ENCODE measurements around the gene XRN2. TPM values are rescaled to one million over a fixed set of nuclear protein-coding genes. Genes with fewer than 3 reads are reported as not detected.
A peak's percentile ranks its signal among the peaks of the same experiment; 100 is the strongest.

The XRN2 gene
- total and polyA plus RNA-seq, 2 of the 13 experiments (the other 11 are each of a cell fraction or from before 2014, with no cell fraction given) = 90.3 to 171 TPM

DNA sequence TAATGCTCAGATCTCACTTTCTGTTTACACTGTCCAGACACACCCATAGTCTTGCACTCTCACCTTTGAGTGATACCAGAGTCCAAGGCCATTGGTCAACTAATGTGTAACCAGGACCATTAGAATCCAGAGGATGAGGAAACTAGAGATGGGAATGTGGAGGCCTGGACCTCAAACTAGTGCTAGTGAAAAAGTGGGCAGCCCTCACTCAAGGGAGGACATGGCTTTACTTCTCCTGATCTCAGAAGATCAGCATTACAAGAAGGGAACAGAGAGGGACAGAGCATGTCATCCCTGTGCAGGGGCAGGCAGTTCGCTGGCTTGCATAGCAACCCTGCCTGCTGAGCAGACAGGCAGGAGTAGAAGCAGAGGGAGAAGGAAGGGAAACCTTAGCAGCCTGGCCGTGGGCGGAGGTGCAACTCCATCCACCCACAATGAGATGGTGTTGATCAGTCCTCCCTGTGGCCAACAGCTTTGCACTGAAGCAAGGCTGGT, 22.6 kb upstream of the XRN2 start (continued):
- TF ChIP-seq, protein P1, sequence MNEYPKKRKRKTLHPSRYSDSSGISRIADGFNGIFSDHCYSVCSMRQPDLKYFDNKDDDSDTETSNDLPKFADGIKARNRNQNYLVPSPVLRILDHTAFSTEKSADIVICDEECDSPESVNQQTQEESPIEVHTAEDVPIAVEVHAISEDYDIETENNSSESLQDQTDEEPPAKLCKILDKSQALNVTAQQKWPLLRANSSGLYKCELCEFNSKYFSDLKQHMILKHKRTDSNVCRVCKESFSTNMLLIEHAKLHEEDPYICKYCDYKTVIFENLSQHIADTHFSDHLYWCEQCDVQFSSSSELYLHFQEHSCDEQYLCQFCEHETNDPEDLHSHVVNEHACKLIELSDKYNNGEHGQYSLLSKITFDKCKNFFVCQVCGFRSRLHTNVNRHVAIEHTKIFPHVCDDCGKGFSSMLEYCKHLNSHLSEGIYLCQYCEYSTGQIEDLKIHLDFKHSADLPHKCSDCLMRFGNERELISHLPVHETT (CRISPR knock-in tag; conservative IDR thresholded peaks at IDR 0.05) = no peak
- TF ChIP-seq, protein P2, sequence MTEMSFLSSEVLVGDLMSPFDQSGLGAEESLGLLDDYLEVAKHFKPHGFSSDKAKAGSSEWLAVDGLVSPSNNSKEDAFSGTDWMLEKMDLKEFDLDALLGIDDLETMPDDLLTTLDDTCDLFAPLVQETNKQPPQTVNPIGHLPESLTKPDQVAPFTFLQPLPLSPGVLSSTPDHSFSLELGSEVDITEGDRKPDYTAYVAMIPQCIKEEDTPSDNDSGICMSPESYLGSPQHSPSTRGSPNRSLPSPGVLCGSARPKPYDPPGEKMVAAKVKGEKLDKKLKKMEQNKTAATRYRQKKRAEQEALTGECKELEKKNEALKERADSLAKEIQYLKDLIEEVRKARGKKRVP (CRISPR knock-in tag; IDR thresholded peaks at IDR 0.05) = no peak
- TF ChIP-seq ZNF598 (CRISPR knock-in tag; IDR thresholded peaks at IDR 0.05; ENCODE audit: borderline replicate concordance) (peak; percentile 53; the same call in 1 of the 2 replicates), SP1 (IDR thresholded peaks at IDR 0.05) (no peak), SP1 (CRISPR knock-in tag; IDR thresholded peaks at IDR 0.05) (0 out of 2 replicates have a peak, but pooled peaks have one; percentile 9), HOXA3 (CRISPR knock-in tag; IDR thresholded peaks at IDR 0.05) (peak; percentile 67; the same call in 1 of the 2 replicates), ZNF549 (CRISPR knock-in tag; IDR thresholded peaks at IDR 0.05) (no peak), SRSF4 (IDR thresholded peaks at IDR 0.05; ENCODE audit: low read depth, low read length, poor library complexity, severe bottlenecking) (no peak), KLF13 (CRISPR knock-in tag; IDR thresholded peaks at IDR 0.05) (0 out of 2 replicates have a peak, but pooled peaks have one; percentile 52), ZNF775 (CRISPR knock-in tag; IDR thresholded peaks at IDR 0.05; ENCODE audit: borderline replicate concordance) (no peak), SMAD3 (CRISPR knock-in tag; IDR thresholded peaks at IDR 0.05) (peak; percentile 25; the same call in 1 of the 2 replicates), NR2C2 (CRISPR knock-in tag; IDR thresholded peaks at IDR 0.05; ENCODE audit: borderline replicate concordance) (peak; percentile 94)
- TF ChIP-seq, protein P3, sequence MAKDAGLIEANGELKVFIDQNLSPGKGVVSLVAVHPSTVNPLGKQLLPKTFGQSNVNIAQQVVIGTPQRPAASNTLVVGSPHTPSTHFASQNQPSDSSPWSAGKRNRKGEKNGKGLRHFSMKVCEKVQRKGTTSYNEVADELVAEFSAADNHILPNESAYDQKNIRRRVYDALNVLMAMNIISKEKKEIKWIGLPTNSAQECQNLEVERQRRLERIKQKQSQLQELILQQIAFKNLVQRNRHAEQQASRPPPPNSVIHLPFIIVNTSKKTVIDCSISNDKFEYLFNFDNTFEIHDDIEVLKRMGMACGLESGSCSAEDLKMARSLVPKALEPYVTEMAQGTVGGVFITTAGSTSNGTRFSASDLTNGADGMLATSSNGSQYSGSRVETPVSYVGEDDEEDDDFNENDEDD (CRISPR knock-in tag; IDR thresholded peaks at IDR 0.05; ENCODE audit: borderline replicate concordance) = no peak; the same call in 1 of the 2 replicates
- TF ChIP-seq, protein P4, sequence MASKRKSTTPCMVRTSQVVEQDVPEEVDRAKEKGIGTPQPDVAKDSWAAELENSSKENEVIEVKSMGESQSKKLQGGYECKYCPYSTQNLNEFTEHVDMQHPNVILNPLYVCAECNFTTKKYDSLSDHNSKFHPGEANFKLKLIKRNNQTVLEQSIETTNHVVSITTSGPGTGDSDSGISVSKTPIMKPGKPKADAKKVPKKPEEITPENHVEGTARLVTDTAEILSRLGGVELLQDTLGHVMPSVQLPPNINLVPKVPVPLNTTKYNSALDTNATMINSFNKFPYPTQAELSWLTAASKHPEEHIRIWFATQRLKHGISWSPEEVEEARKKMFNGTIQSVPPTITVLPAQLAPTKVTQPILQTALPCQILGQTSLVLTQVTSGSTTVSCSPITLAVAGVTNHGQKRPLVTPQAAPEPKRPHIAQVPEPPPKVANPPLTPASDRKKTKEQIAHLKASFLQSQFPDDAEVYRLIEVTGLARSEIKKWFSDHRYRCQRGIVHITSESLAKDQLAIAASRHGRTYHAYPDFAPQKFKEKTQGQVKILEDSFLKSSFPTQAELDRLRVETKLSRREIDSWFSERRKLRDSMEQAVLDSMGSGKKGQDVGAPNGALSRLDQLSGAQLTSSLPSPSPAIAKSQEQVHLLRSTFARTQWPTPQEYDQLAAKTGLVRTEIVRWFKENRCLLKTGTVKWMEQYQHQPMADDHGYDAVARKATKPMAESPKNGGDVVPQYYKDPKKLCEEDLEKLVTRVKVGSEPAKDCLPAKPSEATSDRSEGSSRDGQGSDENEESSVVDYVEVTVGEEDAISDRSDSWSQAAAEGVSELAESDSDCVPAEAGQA (IDR thresholded peaks at IDR 0.05; ENCODE audit: low read depth) = no peak
- TF ChIP-seq, protein P4 (CRISPR knock-in tag; IDR thresholded peaks at IDR 0.05; ENCODE audit: borderline replicate concordance) = no peak
- TF ChIP-seq, protein P5, sequence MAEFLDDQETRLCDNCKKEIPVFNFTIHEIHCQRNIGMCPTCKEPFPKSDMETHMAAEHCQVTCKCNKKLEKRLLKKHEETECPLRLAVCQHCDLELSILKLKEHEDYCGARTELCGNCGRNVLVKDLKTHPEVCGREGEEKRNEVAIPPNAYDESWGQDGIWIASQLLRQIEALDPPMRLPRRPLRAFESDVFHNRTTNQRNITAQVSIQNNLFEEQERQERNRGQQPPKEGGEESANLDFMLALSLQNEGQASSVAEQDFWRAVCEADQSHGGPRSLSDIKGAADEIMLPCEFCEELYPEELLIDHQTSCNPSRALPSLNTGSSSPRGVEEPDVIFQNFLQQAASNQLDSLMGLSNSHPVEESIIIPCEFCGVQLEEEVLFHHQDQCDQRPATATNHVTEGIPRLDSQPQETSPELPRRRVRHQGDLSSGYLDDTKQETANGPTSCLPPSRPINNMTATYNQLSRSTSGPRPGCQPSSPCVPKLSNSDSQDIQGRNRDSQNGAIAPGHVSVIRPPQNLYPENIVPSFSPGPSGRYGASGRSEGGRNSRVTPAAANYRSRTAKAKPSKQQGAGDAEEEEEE (CRISPR knock-in tag; IDR thresholded peaks at IDR 0.05; ENCODE audit: borderline replicate concordance) = no peak
- TF ChIP-seq, protein P6, sequence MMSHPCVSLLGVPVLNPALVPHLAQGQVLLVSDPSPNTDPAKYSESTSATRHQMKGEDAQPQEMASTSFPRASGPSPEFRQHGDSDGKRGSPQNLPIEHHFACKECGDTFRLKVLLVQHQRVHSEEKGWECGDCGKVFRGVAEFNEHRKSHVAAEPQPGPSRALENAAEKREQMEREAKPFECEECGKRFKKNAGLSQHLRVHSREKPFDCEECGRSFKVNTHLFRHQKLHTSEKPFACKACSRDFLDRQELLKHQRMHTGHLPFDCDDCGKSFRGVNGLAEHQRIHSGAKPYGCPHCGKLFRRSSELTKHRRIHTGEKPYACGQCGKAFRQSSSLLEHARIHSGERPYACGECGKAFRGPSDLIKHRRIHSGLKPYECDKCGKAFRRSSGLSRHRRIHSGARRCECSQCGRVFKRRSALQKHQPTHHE (CRISPR knock-in tag; IDR thresholded peaks at IDR 0.05; ENCODE audit: borderline replicate concordance) = no peak

All from HepG2 (cell line).